OCI-LY1 (cell line): Measurements from ENCODE around the gene CCDC57.

Experiments
- H2AFZ ChIP-seq: fragments of 200-600 bp; sonication (generic), shearing (Covaris generic); 2 replicates; pipeline ENCODE4 v1.6.0; 2014; ENCODE audit warnings: antibody characterized with exemption, mild to moderate bottlenecking, low read length
- H3F3A ChIP-seq: fragments of 200-600 bp; sonication (generic), shearing (Covaris generic); 2 replicates; pipeline ENCODE4 v1.6.0; 2014; ENCODE audit warnings: mild to moderate bottlenecking, antibody characterized with exemption, low read length, moderate library complexity; ENCODE audit not compliant: insufficient read depth
- H3K27ac ChIP-seq: fragments of 200-600 bp; sonication (generic); 2 replicates; pipeline ENCODE4 v1.5.1; 2014; ENCODE audit warnings: low read length, mixed run types, mild to moderate bottlenecking, low read depth; ENCODE audit not compliant: poor library complexity, severe bottlenecking
- H3K27me3 ChIP-seq: fragments of 200-600 bp; sonication (generic); 2 replicates; pipeline ENCODE4 v1.6.0; 2014; ENCODE audit warnings: antibody characterized with exemption, mild to moderate bottlenecking, low read length, moderate library complexity; ENCODE audit not compliant: insufficient read depth
- H3K36me3 ChIP-seq: fragments of 200-600 bp; sonication (generic); 2 replicates; pipeline ENCODE4 v1.6.1; 2014; ENCODE audit warnings: mild to moderate bottlenecking, antibody characterized with exemption, low read length, moderate library complexity, mixed read lengths; ENCODE audit not compliant: insufficient read depth
- H3K4me1 ChIP-seq: fragments of 200-600 bp; sonication (generic); 2 replicates; pipeline ENCODE4 v1.5.1; 2014; ENCODE audit warnings: mild to moderate bottlenecking, low read length, moderate library complexity; ENCODE audit not compliant: insufficient read depth, severe bottlenecking
- H3K4me2 ChIP-seq: fragments of 200-600 bp; sonication (generic), shearing (Covaris generic); 2 replicates; pipeline ENCODE4 v1.6.1; 2014; ENCODE audit warnings: low read length
- H3K4me3 ChIP-seq: fragments of 200-600 bp; sonication (generic); 2 replicates; pipeline ENCODE4 v1.5.1; 2014; ENCODE audit warnings: low read length, low read depth, mild to moderate bottlenecking, mixed read lengths; ENCODE audit not compliant: poor library complexity, severe bottlenecking
- H3K79me2 ChIP-seq: fragments of 200-600 bp; shearing (Covaris generic); 2 replicates; pipeline ENCODE4 v1.6.1; 2016; ENCODE audit warnings: mixed run types, low read length, mixed read lengths; ENCODE audit not compliant: insufficient read depth
- H3K9ac ChIP-seq: fragments of 200-600 bp; sonication (generic), shearing (Covaris generic); 2 replicates; pipeline ENCODE4 v1.6.1; 2014; ENCODE audit warnings: mild to moderate bottlenecking, low read length, mixed read lengths
- H3K9me2 ChIP-seq: fragments of 200-600 bp; sonication (generic), shearing (Covaris generic); 2 replicates; pipeline ENCODE4 v1.6.1; 2014; ENCODE audit warnings: low read depth, mild to moderate bottlenecking, low read length, mixed read lengths
- H3K9me3 ChIP-seq: fragments of 200-600 bp; shearing (Covaris generic); 2 replicates; pipeline ENCODE4 v1.6.1; 2014; ENCODE audit warnings: low read length, mixed read lengths
- H4K20me1 ChIP-seq: fragments of 200-600 bp; sonication (generic), shearing (Covaris generic); 2 replicates; pipeline ENCODE4 v1.6.0; 2016; ENCODE audit warnings: mild to moderate bottlenecking, low read length; ENCODE audit not compliant: insufficient read depth
- EZH2 ChIP-seq: fragments of 200-600 bp; sonication (generic), shearing (Covaris generic); IDR thresholded peaks from 2 replicates; pipeline ENCODE4 v1.8.0; 2017; ENCODE audit warnings: borderline replicate concordance, mixed run types, mild to moderate bottlenecking, antibody characterized with exemption, low read length, moderate library complexity, mixed read lengths
- TF ChIP-seq, protein P1 (sequence below): fragments of 200-600 bp; sonication (generic), shearing (Covaris generic); IDR thresholded peaks from 2 replicates; pipeline ENCODE4 v1.5.1; 2017; ENCODE audit warnings: mild to moderate bottlenecking, antibody characterized with exemption, low read length, moderate library complexity, mixed read lengths

CCDC57 gene

DNA sequence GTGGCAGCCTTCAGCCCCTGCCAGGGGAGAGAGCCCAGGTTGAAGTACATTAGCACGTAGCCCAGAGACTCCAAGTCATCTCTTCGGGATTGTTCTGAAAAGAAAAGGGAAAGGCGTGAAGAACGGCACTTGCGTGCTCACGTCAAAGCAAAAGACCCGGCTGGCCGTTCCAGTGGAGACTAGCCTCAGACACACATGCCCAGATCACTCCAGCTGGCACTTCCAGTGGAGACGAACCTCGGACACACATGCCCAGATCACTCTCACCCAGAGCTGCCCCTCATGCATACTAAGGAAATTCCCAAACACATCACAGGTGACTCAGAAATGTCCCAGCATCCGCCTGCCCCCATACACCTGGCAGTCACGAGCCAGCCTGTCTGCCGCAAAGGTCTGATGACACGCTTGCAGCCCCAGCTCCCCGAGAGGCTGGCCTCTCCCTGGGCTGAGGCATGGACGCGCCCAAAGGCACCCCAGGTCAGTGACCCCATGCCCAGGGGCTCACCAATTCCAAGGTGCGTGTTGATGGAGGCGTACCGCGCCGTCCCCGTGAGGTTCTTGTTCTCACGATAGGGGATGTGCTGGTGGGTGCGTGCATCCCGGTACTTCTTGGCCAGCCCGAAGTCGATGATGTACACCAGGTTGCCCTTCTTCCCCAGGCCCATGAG is 40.0 kb upstream of the CCDC57 start:
- TF ChIP-seq, protein P1, sequence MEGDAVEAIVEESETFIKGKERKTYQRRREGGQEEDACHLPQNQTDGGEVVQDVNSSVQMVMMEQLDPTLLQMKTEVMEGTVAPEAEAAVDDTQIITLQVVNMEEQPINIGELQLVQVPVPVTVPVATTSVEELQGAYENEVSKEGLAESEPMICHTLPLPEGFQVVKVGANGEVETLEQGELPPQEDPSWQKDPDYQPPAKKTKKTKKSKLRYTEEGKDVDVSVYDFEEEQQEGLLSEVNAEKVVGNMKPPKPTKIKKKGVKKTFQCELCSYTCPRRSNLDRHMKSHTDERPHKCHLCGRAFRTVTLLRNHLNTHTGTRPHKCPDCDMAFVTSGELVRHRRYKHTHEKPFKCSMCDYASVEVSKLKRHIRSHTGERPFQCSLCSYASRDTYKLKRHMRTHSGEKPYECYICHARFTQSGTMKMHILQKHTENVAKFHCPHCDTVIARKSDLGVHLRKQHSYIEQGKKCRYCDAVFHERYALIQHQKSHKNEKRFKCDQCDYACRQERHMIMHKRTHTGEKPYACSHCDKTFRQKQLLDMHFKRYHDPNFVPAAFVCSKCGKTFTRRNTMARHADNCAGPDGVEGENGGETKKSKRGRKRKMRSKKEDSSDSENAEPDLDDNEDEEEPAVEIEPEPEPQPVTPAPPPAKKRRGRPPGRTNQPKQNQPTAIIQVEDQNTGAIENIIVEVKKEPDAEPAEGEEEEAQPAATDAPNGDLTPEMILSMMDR = no peak
- TF ChIP-seq EZH2 = no peak
- Histone ChIP-seq H4K20me1 (no peaks in the 10 kb centered on the region), H3K4me3 (no peak overlapping the region), H3K4me2 (no peak overlapping the region), H3K4me1 (peaks cover 2% of the 10 kb centered on the region), H3F3A (no peaks in the 10 kb centered on the region), H3K9me2 (no peaks in the 10 kb centered on the region), H3K9me3 (no peaks in the 10 kb centered on the region), H2AFZ (no peak overlapping the region), H3K36me3 (peaks cover 90% of the 10 kb centered on the region), H3K27me3 (no peaks in the 10 kb centered on the region), H3K9ac (no peak overlapping the region), H3K79me2 (no peaks in the 10 kb centered on the region), H3K27ac (no peak overlapping the region)

DNA sequence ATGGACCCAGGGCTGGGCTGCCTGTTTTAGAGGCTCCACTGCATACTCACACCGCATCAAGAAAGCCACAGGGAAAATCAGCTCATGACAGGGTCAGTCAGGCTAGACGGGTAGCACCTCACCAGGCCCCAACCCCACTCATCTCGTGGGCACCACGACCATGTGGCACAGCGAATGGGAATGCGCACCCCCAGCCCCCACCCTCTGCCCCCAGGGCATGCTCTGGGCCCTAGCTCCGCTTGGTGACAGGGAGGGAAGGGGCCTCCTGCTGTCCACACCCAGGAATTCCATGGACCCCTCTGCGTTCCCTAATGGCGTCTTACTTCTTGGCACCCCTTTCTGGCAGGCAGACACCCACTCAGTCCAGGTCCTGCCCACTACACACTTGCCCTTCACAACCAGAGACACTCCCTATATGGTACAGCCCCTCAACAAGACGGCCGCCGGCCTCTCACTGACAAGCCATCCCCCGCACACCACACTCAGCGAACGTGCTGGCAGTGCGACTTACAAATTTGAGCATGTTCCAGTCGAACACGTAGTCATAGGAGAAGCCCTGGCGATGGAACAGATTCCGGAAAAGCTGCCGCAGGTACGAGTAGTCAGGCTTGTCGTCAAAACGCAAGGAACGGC is 38.3 kb upstream of the CCDC57 start:
- Histone ChIP-seq H3K79me2 (no peaks in the 10 kb centered on the region), H3K4me1 (no peaks in the 10 kb centered on the region), H4K20me1 (no peaks in the 10 kb centered on the region), H3K27me3 (no peaks in the 10 kb centered on the region), H3K9me3 (no peaks in the 10 kb centered on the region), H3K27ac (no peak overlapping the region), H3K4me2 (no peak overlapping the region), H3F3A (no peaks in the 10 kb centered on the region), H3K4me3 (no peak overlapping the region), H3K36me3 (peaks cover 90% of the 10 kb centered on the region), H3K9ac (no peak overlapping the region), H3K9me2 (no peaks in the 10 kb centered on the region), H2AFZ (no peak overlapping the region)
- TF ChIP-seq EZH2 = no peak
- TF ChIP-seq, protein P1 = no peak

DNA sequence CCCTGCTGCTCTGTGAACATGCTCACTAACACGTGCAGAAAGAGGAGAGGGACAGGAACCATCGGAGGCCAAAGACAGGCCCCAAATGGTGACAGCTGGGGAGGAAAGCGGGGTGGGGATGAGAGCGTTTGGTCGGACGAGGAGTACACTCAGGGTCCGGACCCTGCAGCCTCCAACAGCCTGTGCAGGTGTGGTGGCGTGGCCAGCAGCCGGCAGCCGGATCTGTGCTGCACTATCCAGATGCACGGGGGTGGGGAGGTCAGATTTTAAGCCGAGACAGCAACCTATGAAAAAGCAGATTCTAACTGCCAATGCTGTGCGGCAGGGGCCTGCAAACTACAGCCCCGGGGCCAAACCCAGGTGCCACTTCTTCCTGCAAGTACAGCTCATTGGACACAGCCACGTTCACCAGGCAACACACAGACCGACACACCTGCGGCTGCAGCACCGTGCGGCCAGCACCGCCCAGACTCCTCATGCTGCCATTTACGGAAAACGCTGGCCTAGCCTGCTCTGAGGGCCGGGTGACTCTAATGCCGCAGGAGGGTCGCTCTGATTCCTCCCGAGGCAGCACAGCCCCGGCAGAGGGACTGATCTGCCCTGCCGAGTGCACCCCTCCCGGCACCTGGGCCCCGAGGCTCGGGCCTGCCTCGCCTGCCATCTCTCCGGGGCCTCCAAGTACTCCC is 37.4 kb upstream of the CCDC57 start:
- no peak overlapping the region for H2AFZ ChIP-seq
- no peak overlapping the region for H3K9ac ChIP-seq
- no peaks in the 10 kb centered on the region for H3K79me2 ChIP-seq
- H3K27ac ChIP-seq = no peak overlapping the region
- H3K9me2 ChIP-seq = no peaks in the 10 kb centered on the region
- H3K4me3 ChIP-seq = no peak overlapping the region
- no peak overlapping the region for H3K4me2 ChIP-seq
- H3K27me3 ChIP-seq = no peaks in the 10 kb centered on the region
- H3K9me3 ChIP-seq = no peaks in the 10 kb centered on the region
- no peaks in the 10 kb centered on the region for H4K20me1 ChIP-seq
- H3K4me1 ChIP-seq = no peaks in the 10 kb centered on the region
- H3F3A ChIP-seq = no peaks in the 10 kb centered on the region
- peaks cover 90% of the 10 kb centered on the region for H3K36me3 ChIP-seq
- no peak for TF ChIP-seq EZH2
- TF ChIP-seq, protein P1 = no peak
